Natural killer cell treated with Interleukin-12 subunit alpha and Interleukin-12 subunit beta and Interleukin-15 and Interleukin-18, amount 100 ng/mL, for 72 hours (primary cell): Measurements from ENCODE around the gene DUSP23. TPM values are rescaled to one million over a fixed set of nuclear protein-coding genes. Genes with fewer than 3 reads are reported as not detected.

Experiments used
- ATAC-seq, 2 donors: fragments of 150-1000 bp; cut with Tn5 transposase in 1 of 2; sonication (Bioruptor Pico), chemical (Tn5 transposase) in 1 of 2; 2 replicates each; pipeline ENCODE4 v1.10.0; 2021
- DNase-seq: peaks from one replicate; pipeline ENCODE4 v3.0.0; 2022; ENCODE audit warnings: low spot score
- H3K27ac Mint-ChIP-seq, 2 donors: 1 replicate in 1 of 2; 2 replicates in 1 of 2; pipeline ENCODE4 v1.8.0; 2022; ENCODE audit warnings: mixed read lengths in 2 of 2, mild to moderate bottlenecking in 1 of 2, moderate library complexity in 1 of 2
- H3K27me3 Mint-ChIP-seq, 2 donors: 1 replicate in 1 of 2; 2 replicates in 1 of 2; pipeline ENCODE4 v1.8.0; 2022; ENCODE audit warnings: mixed read lengths in 2 of 2
- H3K36me3 Mint-ChIP-seq: one replicate; pipeline ENCODE4 v1.8.0; 2022; ENCODE audit warnings: mixed read lengths
- H3K4me1 Mint-ChIP-seq, 2 donors: 1 replicate in 1 of 2; 2 replicates in 1 of 2; pipeline ENCODE4 v1.8.0; 2022; ENCODE audit warnings: low read depth in 2 of 2, mixed read lengths in 2 of 2, mild to moderate bottlenecking in 1 of 2
- H3K4me3 Mint-ChIP-seq: one replicate; pipeline ENCODE4 v1.8.0; 2022; ENCODE audit warnings: mixed read lengths
- H3K9me3 Mint-ChIP-seq: 2 replicates; pipeline ENCODE4 v1.8.0; 2022; ENCODE audit warnings: mixed read lengths
- total RNA-seq, 2 donors: library from RNA; stranded (reverse); gene quantifications; one replicate each; pipeline ENCODE4 v1.2.3, GENCODE V29; 2022

Gene DUSP23
- total RNA-seq, 2 donors from 2014 or later, result 10.7 to 14.4 TPM

- Mint-ChIP-seq H3K4me3 (peak overlapping the region; percentile 77), H3K36me3 (peaks cover 10% of the 10 kb centered on the region), H3K27me3 (peaks cover 15 to 27% of the 10 kb centered on the region in 2 donors), H3K27ac (peak overlapping the region; percentile 85 to 95), H3K4me1 (peaks cover 78 to 79% of the 10 kb centered on the region in 2 donors), H3K9me3 (no peaks in the 10 kb centered on the region)
- DNase-seq, result no peak
- ATAC-seq, result peak; percentile 1 to 37
Measured at GRCh38 chr1:159827102-159827490, 46.3 kb downstream of the DUSP23 start.

- Mint-ChIP-seq H3K36me3 (peaks cover 10% of the 10 kb centered on the region), H3K27me3 (peaks cover 10 to 26% of the 10 kb centered on the region in 2 donors), H3K9me3 (no peaks in the 10 kb centered on the region), H3K4me1 (peaks cover 74 to 76% of the 10 kb centered on the region in 2 donors), H3K27ac (peak overlapping the region; percentile 85 to 95), H3K4me3 (peak overlapping the region; percentile 77)
- no peak for DNase-seq
- ATAC-seq, result no peak
Measured at GRCh38 chr1:159827549-159827948, 46.8 kb downstream of the DUSP23 start.

GRCh38 chr1:159828176-159828575 is 47.4 kb downstream of the DUSP23 start:
- Mint-ChIP-seq H3K4me1 (peaks cover 69 to 71% of the 10 kb centered on the region in 2 donors), H3K4me3 (peak overlapping the region; percentile 77), H3K27me3 (peaks cover 8 to 24% of the 10 kb centered on the region in 2 donors), H3K9me3 (no peaks in the 10 kb centered on the region), H3K27ac (peak overlapping the region in 1 of 2 donors; percentile 95), H3K36me3 (peaks cover 10% of the 10 kb centered on the region)
- DNase-seq (no peak), ATAC-seq (no peak)

- ATAC-seq (no peak), DNase-seq (no peak)
- Mint-ChIP-seq H3K4me3 (peak overlapping the region; percentile 77), H3K9me3 (no peaks in the 10 kb centered on the region), H3K4me1 (peaks cover 64 to 66% of the 10 kb centered on the region in 2 donors), H3K36me3 (peaks cover 13% of the 10 kb centered on the region), H3K27ac (peak overlapping the region; percentile 8 to 95), H3K27me3 (peaks cover 8 to 29% of the 10 kb centered on the region in 2 donors)
Measured at GRCh38 chr1:159828581-159829272, 48.0 kb downstream of the DUSP23 start.

- no peak for DNase-seq
- peaks cover 58 to 60% of the 10 kb centered on the region in 2 donors for H3K4me1 Mint-ChIP-seq
- H3K27me3 Mint-ChIP-seq, result peaks cover 8 to 30% of the 10 kb centered on the region in 2 donors
- H3K27ac Mint-ChIP-seq, result peak overlapping the region; percentile 8 to 15
- ATAC-seq, result no peak
- no peaks in the 10 kb centered on the region for H3K9me3 Mint-ChIP-seq
- peak overlapping the region; percentile 44 for H3K4me3 Mint-ChIP-seq
- peaks cover 15% of the 10 kb centered on the region for H3K36me3 Mint-ChIP-seq
Measured at GRCh38 chr1:159829273-159829634, 48.5 kb downstream of the DUSP23 start.

- Mint-ChIP-seq H3K36me3 (peaks cover 15% of the 10 kb centered on the region), H3K4me1 (peaks cover 51 to 53% of the 10 kb centered on the region in 2 donors), H3K27me3 (peaks cover 8 to 27% of the 10 kb centered on the region in 2 donors), H3K27ac (peak overlapping the region in 1 of 2 donors; percentile 8), H3K9me3 (no peaks in the 10 kb centered on the region), H3K4me3 (no peak overlapping the region)
- DNase-seq, result no peak
- ATAC-seq, result no peak
Measured at GRCh38 chr1:159829822-159830465, 49.2 kb downstream of the DUSP23 start.

GRCh38 chr1:159830722-159831121 is 50.0 kb downstream of the DUSP23 start:
- peaks cover 44 to 46% of the 10 kb centered on the region in 2 donors for H3K4me1 Mint-ChIP-seq

GRCh38 chr1:159831412-159832141 is 50.8 kb downstream of the DUSP23 start:
- ATAC-seq, result no peak
- Mint-ChIP-seq H3K27me3 (peaks cover 8 to 24% of the 10 kb centered on the region in 2 donors), H3K4me3 (no peak overlapping the region)

More at GRCh38 chr1:159830722-159831121, 50.0 kb downstream of the DUSP23 start:
- Mint-ChIP-seq H3K27me3 (peaks cover 8 to 23% of the 10 kb centered on the region in 2 donors), H3K36me3 (peaks cover 15% of the 10 kb centered on the region), H3K9me3 (no peaks in the 10 kb centered on the region), H3K4me3 (no peak overlapping the region), H3K27ac (no peak overlapping the region)
- ATAC-seq (no peak), DNase-seq (no peak)

More at GRCh38 chr1:159831412-159832141, 50.8 kb downstream of the DUSP23 start:
- no peak overlapping the region for H3K27ac Mint-ChIP-seq
- peaks cover 15% of the 10 kb centered on the region for H3K36me3 Mint-ChIP-seq
- H3K4me1 Mint-ChIP-seq, result peaks cover 36 to 37% of the 10 kb centered on the region in 2 donors
- DNase-seq, result no peak
- no peaks in the 10 kb centered on the region for H3K9me3 Mint-ChIP-seq

Other genes starting within 250 kb of the DUSP23 start
- gene OR10J5, start 245.0 kb upstream of the DUSP23 start, total RNA-seq, result not detected
- gene APCS, start 193.1 kb upstream of the DUSP23 start, total RNA-seq, result not detected
- gene CRP, start 66.4 kb upstream of the DUSP23 start, total RNA-seq, result not detected
- under 1 TPM in 1 of 2 donors, not detected in 1; 0.81 TPM for gene FCRL6, start 21.4 kb downstream of the DUSP23 start, total RNA-seq
- 1 to 10 TPM in 1 of 2 donors, under 1 TPM in 1; 0.29 to 2.1 TPM for gene SLAMF8, start 45.9 kb downstream of the DUSP23 start, total RNA-seq
- not detected for gene VSIG8, start 81.7 kb downstream of the DUSP23 start, total RNA-seq
- 1 to 10 TPM in 1 of 2 donors, under 1 TPM in 1; 0.38 to 3.0 TPM for gene CFAP45, start 119.2 kb downstream of the DUSP23 start, total RNA-seq
- 100 to 1,000 TPM; 239 to 375 TPM for gene TAGLN2, start 144.5 kb downstream of the DUSP23 start, total RNA-seq
- not detected for gene IGSF9, start 164.7 kb downstream of the DUSP23 start, total RNA-seq
- gene SLAMF9, start 173.3 kb downstream of the DUSP23 start, total RNA-seq, result not detected